Measurements from ENCODE around the gene LCAT.
A peak's percentile ranks its signal among the peaks of the same experiment; 100 is the strongest.

The LCAT gene

GRCh38 chr16:67897231-67897630, 46.7 kb downstream of the LCAT start:
- TF ChIP-seq, protein P1, sequence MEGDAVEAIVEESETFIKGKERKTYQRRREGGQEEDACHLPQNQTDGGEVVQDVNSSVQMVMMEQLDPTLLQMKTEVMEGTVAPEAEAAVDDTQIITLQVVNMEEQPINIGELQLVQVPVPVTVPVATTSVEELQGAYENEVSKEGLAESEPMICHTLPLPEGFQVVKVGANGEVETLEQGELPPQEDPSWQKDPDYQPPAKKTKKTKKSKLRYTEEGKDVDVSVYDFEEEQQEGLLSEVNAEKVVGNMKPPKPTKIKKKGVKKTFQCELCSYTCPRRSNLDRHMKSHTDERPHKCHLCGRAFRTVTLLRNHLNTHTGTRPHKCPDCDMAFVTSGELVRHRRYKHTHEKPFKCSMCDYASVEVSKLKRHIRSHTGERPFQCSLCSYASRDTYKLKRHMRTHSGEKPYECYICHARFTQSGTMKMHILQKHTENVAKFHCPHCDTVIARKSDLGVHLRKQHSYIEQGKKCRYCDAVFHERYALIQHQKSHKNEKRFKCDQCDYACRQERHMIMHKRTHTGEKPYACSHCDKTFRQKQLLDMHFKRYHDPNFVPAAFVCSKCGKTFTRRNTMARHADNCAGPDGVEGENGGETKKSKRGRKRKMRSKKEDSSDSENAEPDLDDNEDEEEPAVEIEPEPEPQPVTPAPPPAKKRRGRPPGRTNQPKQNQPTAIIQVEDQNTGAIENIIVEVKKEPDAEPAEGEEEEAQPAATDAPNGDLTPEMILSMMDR (conservative IDR thresholded peaks at IDR 0.05; ENCODE audit: low read depth, low read length), result no peak
- H3K4me3 ChIP-seq (ENCODE audit: low read depth, low read length), result no peak overlapping the region
- DNase-seq (ENCODE audit: low read depth), result peak; percentile 82

DNA sequence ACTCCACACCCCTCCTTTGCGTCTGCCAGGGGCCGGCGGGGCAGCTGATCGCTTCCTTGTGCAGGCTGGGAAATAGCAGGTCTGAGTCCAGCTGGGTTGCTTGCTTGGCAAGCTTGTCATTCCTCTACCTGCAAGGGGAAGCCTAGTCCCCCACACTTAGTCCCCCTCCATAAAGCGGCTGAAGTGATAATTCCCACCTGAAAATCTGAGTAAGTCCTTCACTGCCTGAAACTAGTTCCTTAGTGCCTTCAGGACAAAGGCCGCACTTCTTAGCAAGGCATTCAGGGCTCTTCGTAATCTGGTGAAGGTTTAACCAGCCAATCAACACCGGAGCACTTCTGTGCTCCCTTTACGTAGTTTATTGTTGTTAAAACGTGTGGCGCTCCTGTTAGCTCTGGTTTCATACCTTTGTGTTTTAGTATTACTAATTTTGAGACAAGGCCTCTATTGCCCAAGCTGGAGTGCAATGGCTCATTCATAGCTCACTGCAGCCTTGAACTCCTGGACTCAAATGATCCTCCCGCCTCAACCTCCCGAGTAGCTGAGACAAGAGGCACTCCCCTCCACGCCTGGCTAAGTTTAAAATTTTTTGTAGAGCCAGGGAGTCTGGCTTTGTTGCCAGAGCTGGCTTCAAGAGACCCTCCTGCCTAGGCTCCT, 50.0 kb downstream of the LCAT start:
- DNase-seq (ENCODE audit: low read depth), result no peak
- peak overlapping the region; percentile 91 for H3K4me3 ChIP-seq (ENCODE audit: low read depth, low read length)
- TF ChIP-seq, protein P1 (conservative IDR thresholded peaks at IDR 0.05; ENCODE audit: low read depth, low read length), result no peak

DNA sequence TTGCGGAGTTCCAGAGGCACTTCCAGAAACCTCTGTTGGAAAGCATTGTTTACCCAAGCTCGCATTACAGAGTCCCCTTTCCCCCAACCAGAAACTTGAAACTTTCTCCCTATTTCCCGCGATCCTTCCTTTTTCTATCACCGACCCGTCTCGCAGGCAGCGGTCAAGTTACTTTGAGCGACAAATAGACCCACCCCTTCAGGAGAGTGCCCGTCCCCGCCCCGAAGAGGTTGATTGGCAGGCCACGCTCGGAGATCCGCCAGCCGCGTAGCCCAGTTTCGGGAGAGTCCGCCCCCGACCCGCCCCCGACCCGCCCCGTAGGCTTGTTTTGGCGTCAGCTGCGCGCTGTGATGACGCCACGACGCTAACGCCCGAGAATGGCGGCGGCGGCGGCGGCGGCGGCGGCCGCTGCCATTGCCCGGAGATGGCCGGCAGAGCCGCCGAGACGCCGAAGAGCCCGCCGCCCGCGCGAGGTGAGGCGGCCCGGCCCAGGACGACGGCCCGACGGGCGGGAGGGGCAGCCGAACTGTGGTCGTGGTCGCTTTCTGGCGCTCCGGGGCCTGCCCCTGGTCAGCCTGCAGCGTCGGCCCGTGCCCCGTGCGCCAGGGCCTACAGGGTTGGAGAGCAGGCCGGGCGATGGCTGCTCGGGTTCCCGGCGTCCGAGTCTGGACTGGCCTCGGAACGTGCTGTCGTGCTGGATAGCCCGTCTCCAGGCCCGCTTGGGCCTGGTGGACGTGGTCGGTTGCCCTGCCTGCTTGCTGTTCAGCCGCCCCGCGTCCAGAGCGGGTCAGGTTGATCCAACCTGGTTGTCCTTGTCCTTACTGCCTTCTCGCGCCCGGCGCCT, 50.8 kb downstream of the LCAT start, which contains the start of gene PSKH1:
TSS of gene PSKH1 (plus strand) at position 356 of the 844 bp plus-strand sequence. CDS start 15,496 bp downstream, outside the sequence.
- H3K4me3 ChIP-seq (ENCODE audit: low read depth, low read length), result peak within 1 kb of the TSS; percentile 91
- TF ChIP-seq, protein P1 (conservative IDR thresholded peaks at IDR 0.05; ENCODE audit: low read depth, low read length), result no peak
- DNase-seq (ENCODE audit: low read depth), result peak; percentile 96

DNA sequence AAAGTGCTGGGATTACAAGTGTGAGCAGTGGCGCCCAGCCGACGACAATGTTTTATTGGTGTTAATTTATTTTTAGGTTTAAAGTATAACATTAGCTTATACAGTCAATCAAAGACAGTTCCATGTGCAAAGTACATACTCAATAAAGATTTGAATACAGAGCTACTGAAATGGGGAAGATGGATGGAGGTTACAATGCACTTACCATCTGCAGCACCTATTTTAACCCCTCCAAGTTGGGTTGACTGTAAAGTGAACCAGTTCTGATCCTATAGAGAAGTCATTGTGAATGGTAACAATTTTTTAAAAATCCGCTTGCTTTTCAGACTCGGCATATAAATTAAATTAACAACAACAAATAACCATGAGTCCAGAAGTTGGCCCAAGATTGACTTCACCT, 51.5 kb downstream of the LCAT start:
- H3K4me3 ChIP-seq (ENCODE audit: low read depth, low read length), result peak overlapping the region; percentile 53
- TF ChIP-seq, protein P1 (conservative IDR thresholded peaks at IDR 0.05; ENCODE audit: low read depth, low read length), result no peak
- no peak for DNase-seq (ENCODE audit: low read depth)
